GM23338 (cell line): ENCODE results near the gene PSMB5. TPM values are rescaled to one million over a fixed set of nuclear protein-coding genes. Genes with fewer than 3 reads are reported as not detected.
A peak's percentile ranks its signal among the peaks of the same experiment; 100 is the strongest.

Source experiments
- ATAC-seq: fragments of 200-7000 bp; cut with Tn5 transposase; 3 replicates; pipeline ENCODE4 v1.9.1; 2020
- DNase-seq: peaks from one replicate; pipeline ENCODE4 v3.0.0-alpha.2; 2015; ENCODE audit warnings: low spot score
- H2AFZ ChIP-seq: fragments of 200-600 bp; sonication (generic); 2 replicates; pipeline ENCODE4 v1.8.0; 2016; ENCODE audit warnings: antibody characterized with exemption, mild to moderate bottlenecking, moderate library complexity
- H3F3A ChIP-seq: fragments of 200-600 bp; sonication (generic); replicated peaks from 2 replicates; pipeline ENCODE4 v1.8.0; 2017; ENCODE audit warnings: antibody characterized with exemption, mixed run types, low read depth
- H3K27ac ChIP-seq: fragments of 200-600 bp; sonication (generic); 2 replicates; pipeline ENCODE4 v1.6.1; 2016; ENCODE audit warnings: low read depth
- H3K27me3 ChIP-seq: fragments of 200-600 bp; sonication (generic); 2 replicates; pipeline ENCODE4 v1.8.0; 2016; ENCODE audit warnings: mild to moderate bottlenecking, mixed run types, moderate library complexity; ENCODE audit not compliant: insufficient read depth
- H3K36me3 ChIP-seq: fragments of 200-600 bp; sonication (generic); 2 replicates; pipeline ENCODE4 v1.8.0; 2016; ENCODE audit warnings: mild to moderate bottlenecking; ENCODE audit not compliant: insufficient read depth
- H3K4me1 ChIP-seq: fragments of 200-600 bp; sonication (generic); 2 replicates; pipeline ENCODE4 v1.8.0; 2016; ENCODE audit warnings: mild to moderate bottlenecking, moderate library complexity; ENCODE audit not compliant: insufficient read depth
- H3K4me2 ChIP-seq: fragments of 200-600 bp; sonication (generic); 2 replicates; pipeline ENCODE4 v1.7.1; 2017; ENCODE audit warnings: mixed run types
- H3K4me3 ChIP-seq: fragments of 200-600 bp; sonication (generic); 2 replicates; pipeline ENCODE4 v1.6.1; 2016; ENCODE audit warnings: mixed run types
- H3K79me2 ChIP-seq: fragments of 200-600 bp; sonication (generic); replicated peaks from 2 replicates; pipeline ENCODE4 v1.8.0; 2017; ENCODE audit warnings: mild to moderate bottlenecking; ENCODE audit not compliant: insufficient read depth
- H3K9me2 ChIP-seq: fragments of 200-600 bp; sonication (generic); 2 replicates; pipeline ENCODE4 v1.8.0; 2017; ENCODE audit not compliant: insufficient read depth
- H4K20me1 ChIP-seq: fragments of 200-600 bp; sonication (generic); replicated peaks from 2 replicates; pipeline ENCODE4 v1.8.0; 2017; ENCODE audit warnings: mild to moderate bottlenecking; ENCODE audit not compliant: insufficient read depth
- H3K27ac Mint-ChIP-seq: 2 replicates; pipeline ENCODE4 v1.8.0; 2020; ENCODE audit warnings: inconsistent platforms, mild to moderate bottlenecking, moderate library complexity, mixed read lengths
- H3K27me3 Mint-ChIP-seq: 3 replicates; pipeline ENCODE4 v1.8.0; 2022; ENCODE audit warnings: low read depth, mild to moderate bottlenecking, moderate library complexity, mixed read lengths, inconsistent platforms; ENCODE audit not compliant: insufficient read depth, poor library complexity
- H3K36me3 Mint-ChIP-seq: 3 replicates; pipeline ENCODE4 v1.8.0; 2021; ENCODE audit warnings: low read depth, mild to moderate bottlenecking, inconsistent platforms, moderate library complexity, mixed read lengths
- H3K4me1 Mint-ChIP-seq: 3 replicates; pipeline ENCODE4 v1.8.0; 2020; ENCODE audit warnings: mild to moderate bottlenecking, inconsistent platforms, mixed read lengths
- H3K4me3 Mint-ChIP-seq: 3 replicates; pipeline ENCODE4 v1.8.0; 2021; ENCODE audit warnings: moderate library complexity, mild to moderate bottlenecking, inconsistent platforms, mixed read lengths
- H3K9me3 Mint-ChIP-seq: 3 replicates; pipeline ENCODE4 v1.8.0; 2020; ENCODE audit warnings: moderate library complexity, mild to moderate bottlenecking, inconsistent platforms, mixed read lengths
- CREB1 ChIP-seq: fragments of 250-450 bp; sonication (Bioruptor Pico); IDR thresholded peaks from 2 replicates; pipeline ENCODE4 v1.5.0; 2020; ENCODE audit warnings: low read depth, mild to moderate bottlenecking, moderate library complexity
- JUNB ChIP-seq: IDR thresholded peaks from one replicate; pipeline ENCODE4 v1.6.1; 2016; ENCODE audit warnings: antibody characterized with exemption; ENCODE audit not compliant: unreplicated experiment
- POLR2AphosphoS5 ChIP-seq: IDR thresholded peaks from 2 replicates; pipeline ENCODE4 v1.6.1; 2016; ENCODE audit warnings: antibody characterized with exemption, low read depth
- REST ChIP-seq: IDR thresholded peaks from one replicate; pipeline ENCODE4 v1.6.1; 2018; ENCODE audit warnings: antibody characterized with exemption; ENCODE audit not compliant: unreplicated experiment
- ZNF114 ChIP-seq: fragments of 250-450 bp; sonication (Bioruptor Pico); IDR thresholded peaks from 2 replicates; pipeline ENCODE4 v1.5.0; 2020; ENCODE audit warnings: mild to moderate bottlenecking, moderate library complexity
- ZNF331 ChIP-seq: fragments of 250-450 bp; sonication (Bioruptor Pico); IDR thresholded peaks from 2 replicates; pipeline ENCODE4 v1.5.0; 2020; ENCODE audit warnings: low read depth, mild to moderate bottlenecking, moderate library complexity
- polyA plus RNA-seq: library from polyadenylated mRNA; unstranded; fragments of >200 nt; fragmentation: Nextera tagmentation; extraction: Ambion mirVana; gene quantifications from 2 replicates; pipeline ENCODE4 v1.2.1, GENCODE V29; 2016
- total RNA-seq: library from RNA; depleted of rRNA; stranded (reverse); fragments of >200 nt; shearing (Covaris generic); gene quantifications from 2 replicates; pipeline ENCODE4 v1.2.3, GENCODE V29; 2014
- TF ChIP-seq, protein P1 (sequence below), 2 experiments: fragments of 200-600 bp in 1 of 2; sonication (generic) in 1 of 2; conservative IDR thresholded peaks; 2 replicates each; pipeline versions ENCODE4 v1.5.1 to v1.6.1; 2016 to 2017; ENCODE audit warnings: antibody characterized with exemption in 2 of 2, low read depth in 2 of 2, mild to moderate bottlenecking in 2 of 2, moderate library complexity in 1 of 2

PSMB5 gene
- total and polyA plus RNA-seq, 2 experiments from 2014 or later: 265 to 341 TPM

DNA sequence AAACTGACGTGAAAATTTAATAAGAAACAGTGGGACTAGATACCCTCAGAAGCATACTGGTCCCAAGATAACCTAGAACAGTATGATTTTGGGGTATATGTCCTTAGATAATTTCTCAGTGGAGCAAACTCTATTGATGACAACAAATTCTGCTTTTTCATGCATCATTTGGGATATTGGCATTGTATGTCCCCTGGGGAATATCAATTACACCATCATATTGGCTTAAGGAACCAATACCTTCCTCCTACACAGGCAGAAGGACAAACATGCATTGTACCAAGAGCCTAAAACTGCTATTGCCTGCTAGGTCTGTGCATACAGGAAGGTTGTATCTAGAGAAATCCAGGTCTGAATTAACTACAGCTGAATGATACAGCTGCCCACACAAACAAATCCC lies 40.2 kb upstream of the PSMB5 start (continued):
- TF ChIP-seq POLR2AphosphoS5 (no peak), CREB1 (no peak), REST (no peak)

DNA sequence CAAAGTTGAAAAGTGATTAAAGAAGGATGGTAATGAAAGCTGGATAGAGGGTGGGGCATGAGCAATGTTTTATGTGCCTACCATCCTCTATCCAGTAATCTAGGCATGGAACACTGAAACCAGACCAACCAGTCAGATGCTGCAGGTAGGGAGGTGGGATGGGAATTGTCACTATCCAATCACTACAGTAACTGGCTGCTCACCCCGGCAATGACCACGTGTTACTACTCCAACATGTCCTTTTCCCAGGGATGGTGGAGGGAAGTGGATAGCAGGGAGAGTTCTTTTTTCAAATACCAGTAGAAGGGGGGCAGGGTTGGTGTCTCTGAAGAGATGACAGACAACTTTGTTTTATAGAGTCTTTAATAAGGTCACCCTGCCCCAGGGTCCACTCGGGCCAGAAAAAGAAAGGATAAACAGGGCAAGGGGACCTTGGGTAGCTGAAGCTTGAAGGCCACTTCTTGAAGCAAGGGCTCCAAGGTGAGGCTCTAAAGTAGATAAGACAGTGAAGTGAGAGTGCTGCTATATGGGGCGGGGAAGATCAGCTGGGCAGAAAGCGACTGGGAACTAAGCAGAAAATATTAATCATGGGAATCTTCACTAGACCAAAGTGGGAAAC lies 37.3 kb upstream of the PSMB5 start:
- H3F3A ChIP-seq: peaks cover 38% of the 10 kb centered on the region
- peaks cover 82% of the 10 kb centered on the region for H3K36me3 Mint-ChIP-seq
- peaks cover 7% of the 10 kb centered on the region for H3K27me3 Mint-ChIP-seq
- peak overlapping the region; percentile 85 for H3K4me2 ChIP-seq
- peak overlapping the region; percentile 91 for H3K4me3 Mint-ChIP-seq
- H3K36me3 ChIP-seq: peaks cover 39% of the 10 kb centered on the region
- H3K79me2 ChIP-seq: peaks cover 63% of the 10 kb centered on the region
- no peak overlapping the region for H2AFZ ChIP-seq
- no peaks in the 10 kb centered on the region for H3K9me3 Mint-ChIP-seq
- no peaks in the 10 kb centered on the region for H3K9me2 ChIP-seq
- H3K27me3 ChIP-seq: no peaks in the 10 kb centered on the region
- peak; percentile 62 for DNase-seq
- H4K20me1 ChIP-seq: peaks cover 16% of the 10 kb centered on the region
- TF ChIP-seq ZNF114 (CRISPR knock-in tag) (no peak), CREB1 (no peak), REST (no peak), JUNB (no peak), ZNF331 (CRISPR knock-in tag) (no peak)
- TF ChIP-seq, protein P1, sequence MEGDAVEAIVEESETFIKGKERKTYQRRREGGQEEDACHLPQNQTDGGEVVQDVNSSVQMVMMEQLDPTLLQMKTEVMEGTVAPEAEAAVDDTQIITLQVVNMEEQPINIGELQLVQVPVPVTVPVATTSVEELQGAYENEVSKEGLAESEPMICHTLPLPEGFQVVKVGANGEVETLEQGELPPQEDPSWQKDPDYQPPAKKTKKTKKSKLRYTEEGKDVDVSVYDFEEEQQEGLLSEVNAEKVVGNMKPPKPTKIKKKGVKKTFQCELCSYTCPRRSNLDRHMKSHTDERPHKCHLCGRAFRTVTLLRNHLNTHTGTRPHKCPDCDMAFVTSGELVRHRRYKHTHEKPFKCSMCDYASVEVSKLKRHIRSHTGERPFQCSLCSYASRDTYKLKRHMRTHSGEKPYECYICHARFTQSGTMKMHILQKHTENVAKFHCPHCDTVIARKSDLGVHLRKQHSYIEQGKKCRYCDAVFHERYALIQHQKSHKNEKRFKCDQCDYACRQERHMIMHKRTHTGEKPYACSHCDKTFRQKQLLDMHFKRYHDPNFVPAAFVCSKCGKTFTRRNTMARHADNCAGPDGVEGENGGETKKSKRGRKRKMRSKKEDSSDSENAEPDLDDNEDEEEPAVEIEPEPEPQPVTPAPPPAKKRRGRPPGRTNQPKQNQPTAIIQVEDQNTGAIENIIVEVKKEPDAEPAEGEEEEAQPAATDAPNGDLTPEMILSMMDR (conservative IDR thresholded peaks at IDR 0.05; ENCODE audit: low read depth in 2 of 2): no peak
- peak overlapping the region; percentile 89 for H3K27ac ChIP-seq
- H3K4me3 ChIP-seq: peak overlapping the region; percentile 83
- peak; percentile 43 for ATAC-seq
- H3K4me1 Mint-ChIP-seq: peaks cover 42% of the 10 kb centered on the region
- H3K27ac Mint-ChIP-seq: peak overlapping the region; percentile 98
- peaks cover 32% of the 10 kb centered on the region for H3K4me1 ChIP-seq
